ENCODE results near the gene CXCL16. TPM values are rescaled to one million over a fixed set of nuclear protein-coding genes. Genes with fewer than 3 reads are reported as not detected.

CXCL16 gene
- total and polyA plus RNA-seq, 10 of the 15 experiments (the other 5 are each of a cell fraction or from before 2014, with no cell fraction given), result 0.15 to 2.2 (median 0.65) TPM

DNA sequence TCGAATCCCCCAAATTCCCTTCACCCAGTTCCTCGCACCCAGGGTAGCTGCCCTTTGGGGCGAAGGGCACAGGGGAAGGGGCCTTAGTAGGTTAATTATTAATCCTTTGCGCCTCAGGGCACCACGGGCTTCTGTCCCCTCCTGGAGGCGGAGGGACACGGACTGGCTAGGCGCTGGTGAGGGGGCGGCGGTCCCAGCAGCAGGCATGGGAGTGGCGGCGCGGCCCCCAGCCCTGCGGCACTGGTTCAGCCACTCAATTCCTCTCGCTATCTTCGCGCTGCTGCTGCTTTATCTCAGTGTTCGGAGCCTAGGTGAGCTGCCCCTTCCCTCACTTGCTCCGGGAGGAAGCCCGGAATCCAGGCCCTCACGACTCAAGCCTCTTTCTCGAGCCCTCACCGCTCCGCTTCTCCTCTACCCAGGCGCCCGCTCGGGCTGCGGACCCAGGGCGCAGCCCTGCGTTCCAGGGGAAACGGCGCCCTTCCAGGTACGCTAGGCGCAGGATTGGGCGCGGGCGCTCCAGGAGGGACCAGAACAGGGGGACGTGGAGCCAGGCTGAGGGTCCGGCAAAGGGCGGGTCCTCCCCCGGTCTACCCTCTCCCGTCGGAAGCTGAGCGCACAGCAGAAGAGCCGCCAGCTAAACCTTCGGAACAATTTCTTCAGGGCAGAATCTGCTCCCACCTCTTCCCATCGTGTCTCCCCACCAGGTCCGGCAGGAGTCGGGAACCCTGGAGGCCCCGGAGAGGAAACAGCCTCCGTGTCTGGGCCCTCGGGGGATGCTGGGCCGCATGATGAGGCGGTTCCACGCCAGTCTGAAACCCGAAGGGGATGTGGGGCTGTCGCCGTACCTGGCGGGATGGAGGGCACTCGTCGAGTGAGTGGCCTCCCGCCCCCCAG is 49.3 kb upstream of the CXCL16 start, which contains the start of gene GLTPD2:
GLTPD2 (plus strand) TSS at position 158 of the 894 bp plus-strand sequence; CDS start at position 206, 48 bp downstream.
- POLR2A ChIA-PET, result interaction anchor here (0.8 to 1.8 kb wide), 3 partner anchors 8 to 79 kb away, joined by 5 to 14 read pairs (median 6); partner anchors contain the start of genes ARRB2 and PLD2
- ATAC-seq, result no peak; the same call in 2 of the 3 replicates
- peak within 1 kb of the TSS; percentile 66 for H2AFZ ChIP-seq (ENCODE audit: control insufficient read depth, low read depth, low read length)
- SMC1A ChIA-PET (ENCODE audit: uncharacterized antibody, unreplicated experiment), result interaction anchor here (0.9 to 2.1 kb wide), 8 partner anchors 11 to 99 kb away, joined by 3 to 9 read pairs (median 4); partner anchors contain the start of gene ARRB2
- no peak for FAIRE-seq
- no peak within 1 kb of the TSS for H3K27ac ChIP-seq (ENCODE audit: control insufficient read depth, insufficient read depth)
- peaks cover 18 to 19% of the 10 kb centered on the region in 2 experiments for H3K27me3 ChIP-seq (replicated peaks in 1 of 2; ENCODE audit: control insufficient read depth in 2 of 2, insufficient read depth in 2 of 2, low read length in 1 of 2)
- no peak for TF ChIP-seq CHD2 (IDR thresholded peaks at IDR 0.05; ENCODE audit: borderline replicate concordance, low read depth, low read length)
- peak; percentile 25 for TF ChIP-seq SUZ12 (IDR thresholded peaks at IDR 0.05; ENCODE audit: unreplicated experiment)
- in situ Hi-C loops (cut with MboI) (no loop called here), intact Hi-C loops (cut with micrococcal nuclease; ENCODE audit: unreplicated experiment) (loop anchor here (5.0 to 10.0 kb wide), 2 partner anchors 54 to 77 kb away; partner anchors contain the start of genes ARRB2, CXCL16, MED11 and ZMYND15)
- BruUV-seq (replicated peaks), result TSS peak; percentile 44
- RAD21 ChIA-PET (ENCODE audit: unreplicated experiment), result interaction anchor here (1.1 to 2.0 kb wide), 7 partner anchors 57 to 222 kb away, joined by 3 to 14 read pairs (median 5); partner anchors contain the start of genes ARRB2 and MED11
- no peaks in the 10 kb centered on the region for H4K20me1 ChIP-seq (ENCODE audit: control insufficient read depth, insufficient read depth)
- no peak for DNase-seq (ENCODE audit: low read depth, low spot score)
- H3K4me2 ChIP-seq (ENCODE audit: control insufficient read depth, insufficient read depth), result peak within 1 kb of the TSS; percentile 98
- no peaks in the 10 kb centered on the region for H3K9me3 ChIP-seq (replicated peaks; ENCODE audit: control insufficient read depth, insufficient read depth, low read length)
- H3K4me3 ChIP-seq, result peak within 1 kb of the TSS; percentile 79
- H3K9ac ChIP-seq (ENCODE audit: control insufficient read depth, insufficient read depth, low read length), result peak within 1 kb of the TSS; percentile 27; the same call in 1 of the 2 replicates
- 46% methylated on average over 61 of the region's 62 CpGs for WGBS (ENCODE audit: insufficient coverage, insufficient replicate concordance, low lambda C conversion rate, missing lambda C conversion rate)
- H3K36me3 ChIP-seq (ENCODE audit: control insufficient read depth in 2 of 2, insufficient read depth in 2 of 2, low read length in 1 of 2), result no peaks in the 10 kb centered on the region
- H3K4me1 ChIP-seq (ENCODE audit: control insufficient read depth, insufficient read depth, low read length), result peaks cover 12% of the 10 kb centered on the region
- H3K79me2 ChIP-seq (ENCODE audit: control insufficient read depth, insufficient read depth, low read length), result no peaks in the 10 kb centered on the region
- CTCF ChIA-PET, result interaction anchor here (1.0 to 2.7 kb wide), 19 partner anchors 10 to 222 kb away, joined by 3 to 16 read pairs (median 5); partner anchors contain the start of genes ARRB2, MED11 and PLD2

Data from GM12878 (cell line).